HUDEP-2 (cell line): ENCODE data around the gene BST1.
A peak's percentile ranks its signal among the peaks of the same experiment; 100 is the strongest.
"Not testable (repeated sequence)": the region's sequence is repeated elsewhere in the genome, so short reads cannot be mapped to it uniquely, and the experiment has no call there.

ENCODE experiments used
- DNase-seq, 76 experiments: peaks; one replicate each; lab custom pipeline; 2025; ENCODE audit not compliant: unreplicated experiment in 76 of 76; lab: John Stamatoyannopoulos, UW

Gene BST1

DNA sequence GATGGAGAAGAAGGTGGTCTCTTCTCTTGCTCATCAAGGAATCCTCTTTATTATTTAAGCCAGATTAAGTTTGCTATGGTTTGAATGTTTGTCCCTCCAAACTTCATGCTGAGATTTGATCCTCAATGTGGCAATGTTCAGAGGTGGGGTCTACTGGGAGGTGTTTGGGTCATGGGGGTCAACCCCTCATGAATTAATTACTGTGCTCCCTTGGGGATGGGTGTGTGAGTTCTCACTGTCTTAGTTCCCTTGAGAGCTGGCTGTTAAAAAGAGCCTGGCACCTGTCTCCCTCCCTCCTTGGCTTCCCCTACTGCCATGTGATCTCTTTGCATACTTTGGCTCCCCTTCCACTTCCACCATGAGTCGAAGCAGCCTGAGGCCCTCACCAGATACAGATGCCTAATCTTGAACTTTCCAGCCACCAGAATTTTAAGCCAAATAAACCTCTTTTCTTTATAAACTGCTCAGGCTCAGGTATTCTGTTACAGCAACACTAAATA lies 39.3 kb downstream of the BST1 start:
- no peak for DNase-seq

DNA sequence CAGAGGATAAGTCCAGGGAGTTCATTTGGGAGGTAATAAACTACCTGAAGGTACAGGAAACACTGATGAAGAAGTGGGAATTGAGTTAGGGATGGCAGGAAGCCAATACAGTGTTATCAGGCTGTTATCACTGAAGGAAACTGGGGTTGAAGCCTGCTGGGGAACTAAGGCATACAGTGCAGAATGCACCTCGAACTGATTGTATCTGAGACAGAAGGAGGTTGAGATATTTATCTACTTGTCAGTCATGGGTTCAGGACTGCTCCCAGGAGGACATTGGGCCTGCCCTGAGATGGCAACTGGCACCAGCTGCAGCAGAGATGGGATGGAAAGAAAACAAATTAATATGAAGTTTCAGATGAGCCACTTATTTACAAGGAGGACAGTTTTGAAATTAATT lies 39.8 kb downstream of the BST1 start:
- DNase-seq, result no peak

- no peak for DNase-seq
These were observed 41.2 kb downstream of the BST1 start for GRCh38 chr4:15744016-15744545.

DNA sequence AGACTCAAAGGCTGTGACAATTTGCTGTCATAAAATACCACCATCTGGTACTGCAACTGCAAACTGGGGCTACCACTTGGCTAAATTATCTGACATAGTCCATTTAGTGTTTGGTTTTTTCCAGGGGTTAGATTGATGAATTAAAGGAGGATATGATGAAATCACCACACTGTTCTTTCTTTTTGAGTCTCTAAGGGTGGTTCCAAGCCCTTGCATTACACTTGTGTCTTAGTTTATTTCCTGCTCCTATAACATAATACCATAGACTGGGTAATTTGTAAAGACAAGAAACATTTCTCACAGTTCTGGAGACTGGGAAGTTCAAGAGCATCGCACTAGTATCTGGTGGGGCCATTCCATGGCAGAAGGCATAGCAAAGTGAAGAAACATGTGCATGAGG lies 43.2 kb downstream of the BST1 start:
- DNase-seq, result no peak

DNA sequence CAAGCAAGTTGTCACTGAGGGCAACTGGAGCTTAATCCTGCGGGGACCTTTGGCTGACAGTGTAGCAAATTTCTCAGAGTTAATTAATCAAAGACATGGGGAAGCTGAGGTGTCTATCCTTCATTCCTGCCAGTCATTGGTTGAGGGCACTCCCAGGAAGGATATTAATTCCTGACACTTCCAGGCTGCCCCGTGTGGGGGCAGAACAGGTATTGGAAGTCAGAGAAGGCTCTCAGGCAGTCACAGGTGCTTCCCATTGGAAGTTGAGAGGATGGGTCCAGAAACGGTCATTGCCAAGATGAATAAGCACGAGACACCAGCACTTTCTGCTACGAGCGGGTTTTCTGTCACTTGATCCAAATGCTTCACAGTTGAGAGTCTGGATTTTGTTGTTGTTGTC lies 46.1 kb downstream of the BST1 start:
- no peak for DNase-seq

DNA sequence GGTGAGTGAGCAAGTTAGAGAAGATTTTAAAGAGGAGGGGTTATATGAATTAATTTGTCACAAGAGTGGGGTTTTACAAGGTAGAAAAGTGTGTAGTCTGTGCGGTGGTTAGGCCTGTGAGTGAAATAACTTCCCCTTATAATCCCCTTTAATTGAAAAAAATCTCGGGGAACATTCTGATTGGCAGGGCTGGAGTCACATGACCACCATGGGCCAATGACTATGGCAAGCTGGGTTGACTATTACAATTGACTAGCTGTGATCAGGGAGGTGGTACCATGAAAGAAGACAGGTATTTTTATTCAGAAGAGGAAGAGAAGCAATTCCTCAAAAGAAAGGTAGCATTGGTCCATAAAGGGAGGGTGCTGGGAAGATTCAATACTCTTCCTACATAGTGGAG lies 48.3 kb downstream of the BST1 start:
- DNase-seq, result no peak

DNA sequence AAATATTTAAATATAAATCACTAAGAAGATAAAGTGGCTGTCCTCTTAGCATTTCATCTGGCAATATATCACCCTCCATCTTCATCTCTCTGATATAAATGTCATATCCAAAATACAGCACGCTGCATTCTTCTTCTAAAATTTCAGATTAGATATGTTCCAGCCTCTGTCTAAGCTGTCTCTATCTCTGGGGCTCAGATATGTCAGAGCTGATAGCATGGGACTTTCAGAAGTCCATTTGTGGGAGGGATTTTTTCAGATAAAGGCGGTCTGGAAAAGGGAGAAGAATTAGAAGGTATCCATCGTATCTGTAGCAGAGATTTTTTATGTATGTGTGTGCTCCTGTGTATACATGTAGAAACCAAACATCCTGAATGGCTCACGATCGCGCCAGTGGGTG lies 50.2 kb downstream of the BST1 start:
- no peak for DNase-seq

GRCh38 chr4:15753786-15754185 lies 50.9 kb downstream of the BST1 start:
- DNase-seq, result no peak

GRCh38 chr4:15754323-15754722 lies 51.5 kb downstream of the BST1 start:
- DNase-seq, result no peak

DNA sequence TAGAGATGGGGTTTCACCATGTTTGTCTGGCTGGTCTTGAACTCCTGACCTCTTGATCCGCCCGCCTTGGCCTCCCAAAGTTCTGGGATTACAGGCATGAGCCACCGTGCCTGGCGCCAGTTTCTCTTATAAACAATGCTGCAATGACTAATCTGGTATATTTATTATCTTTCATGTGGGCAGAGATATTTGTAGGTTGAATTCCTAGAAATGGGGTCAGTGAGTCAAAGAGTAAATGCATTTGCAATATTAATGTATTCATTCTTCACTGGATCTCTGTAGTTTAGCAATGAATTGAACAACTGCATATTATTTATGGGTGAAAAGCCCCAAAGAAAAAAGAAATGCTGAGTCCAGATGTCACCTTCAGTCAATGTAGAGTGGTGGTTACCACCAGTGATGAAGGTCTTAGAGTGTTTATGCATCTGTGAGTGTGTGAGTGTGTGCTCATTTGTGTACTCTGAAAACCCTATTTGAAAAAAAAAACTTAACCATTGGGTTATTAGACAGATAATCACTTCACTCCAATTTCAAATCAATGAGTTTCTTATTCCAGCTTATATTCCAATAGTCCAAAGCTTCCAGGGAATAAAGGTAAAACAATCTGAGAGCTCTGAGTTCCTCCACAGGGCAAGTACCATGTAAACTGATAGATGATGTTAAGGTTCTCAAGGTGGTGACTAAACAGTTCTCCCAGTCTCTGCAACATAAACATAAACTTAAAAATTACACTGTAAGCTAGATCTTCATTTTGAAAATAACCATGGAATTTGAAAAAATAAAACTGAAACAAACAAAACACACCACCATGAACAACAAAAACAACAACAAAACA lies 52.7 kb downstream of the BST1 start:
- no peak for DNase-seq

DNA sequence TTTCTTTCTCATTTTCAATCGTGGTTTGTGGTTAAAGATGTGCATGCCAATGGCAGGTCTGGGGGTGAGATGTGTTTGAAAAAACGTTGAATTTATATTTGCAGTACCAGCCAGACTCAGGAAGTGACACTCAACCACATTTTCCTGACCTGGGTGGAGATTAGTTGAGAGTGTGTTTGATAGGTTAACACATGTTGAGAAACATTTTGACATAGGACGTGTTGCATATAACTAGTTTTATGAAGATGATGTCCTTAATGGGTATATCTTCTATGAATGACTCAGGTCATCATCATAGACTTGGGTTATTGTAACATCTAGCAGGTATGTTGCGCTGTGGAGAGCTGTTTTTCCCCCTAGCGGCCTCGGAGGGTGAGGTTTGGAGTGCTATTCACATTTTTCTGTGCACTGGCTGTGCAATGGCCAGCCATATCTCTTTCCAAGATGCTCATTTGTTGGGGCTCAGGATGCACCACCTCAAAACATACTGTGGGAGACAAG lies 53.5 kb downstream of the BST1 start:
- peak in 5 of 76 experiments; percentile 2 to 24 (median 4) for DNase-seq

GRCh38 chr4:15757054-15757453 lies 54.2 kb downstream of the BST1 start:
- no peak for DNase-seq

DNA sequence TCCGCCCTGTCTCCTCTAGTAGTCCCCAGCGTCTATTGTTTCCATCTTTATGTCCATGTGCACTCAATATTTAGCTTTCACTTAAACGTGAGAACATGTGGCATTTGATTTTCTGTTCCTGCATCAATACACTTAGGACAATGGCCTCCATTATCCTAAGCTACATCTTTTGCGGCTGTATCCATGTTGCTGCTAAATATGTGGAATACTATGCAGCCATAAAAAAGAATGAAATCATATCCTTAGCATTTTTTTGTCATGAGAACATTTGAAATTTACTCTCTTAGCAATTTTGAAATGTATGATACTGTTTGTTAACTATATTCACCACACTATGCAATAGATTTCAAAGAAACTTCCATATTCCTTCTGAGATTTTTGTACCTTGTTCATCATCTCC lies 55.4 kb downstream of the BST1 start:
- no peak for DNase-seq

DNA sequence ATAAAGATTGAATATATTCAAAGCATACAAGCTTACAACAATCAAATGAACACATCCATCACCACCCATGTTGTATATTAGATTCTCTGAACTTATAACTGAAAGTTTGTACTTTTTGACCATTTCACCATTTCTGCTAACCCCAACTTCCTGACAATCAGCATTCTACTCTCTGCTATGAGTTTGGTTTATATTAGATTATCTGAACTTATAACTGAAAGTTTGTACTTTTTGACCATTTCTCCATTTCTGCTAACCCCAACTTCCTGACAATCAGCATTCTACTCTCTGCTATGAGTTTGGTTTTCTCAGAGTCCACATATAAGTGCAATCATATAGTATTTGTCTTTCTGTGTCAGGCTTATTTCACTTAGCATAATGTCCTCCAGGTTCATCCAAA lies 59.6 kb downstream of the BST1 start:
- not testable (repeated sequence) for DNase-seq

DNA sequence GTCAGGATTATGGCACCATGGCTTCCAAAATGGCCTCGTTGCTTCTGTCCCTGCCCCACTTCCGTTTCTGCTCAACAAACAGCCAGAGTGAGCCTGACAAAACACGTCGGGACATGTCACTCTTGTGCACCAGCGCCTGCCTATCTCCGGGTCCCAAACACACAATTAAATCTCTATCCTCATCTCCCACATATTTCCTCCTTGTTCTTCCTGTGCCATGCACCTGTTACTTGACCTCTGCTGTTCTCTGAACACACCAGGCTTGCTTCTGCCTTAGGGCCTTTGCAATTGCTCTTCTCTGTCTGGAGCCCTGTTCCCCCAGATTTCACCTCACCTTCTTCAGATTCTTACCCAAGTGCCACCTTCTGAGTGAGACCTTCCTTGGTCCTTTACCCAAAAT lies 62.5 kb downstream of the BST1 start:
- no peak for DNase-seq

DNA sequence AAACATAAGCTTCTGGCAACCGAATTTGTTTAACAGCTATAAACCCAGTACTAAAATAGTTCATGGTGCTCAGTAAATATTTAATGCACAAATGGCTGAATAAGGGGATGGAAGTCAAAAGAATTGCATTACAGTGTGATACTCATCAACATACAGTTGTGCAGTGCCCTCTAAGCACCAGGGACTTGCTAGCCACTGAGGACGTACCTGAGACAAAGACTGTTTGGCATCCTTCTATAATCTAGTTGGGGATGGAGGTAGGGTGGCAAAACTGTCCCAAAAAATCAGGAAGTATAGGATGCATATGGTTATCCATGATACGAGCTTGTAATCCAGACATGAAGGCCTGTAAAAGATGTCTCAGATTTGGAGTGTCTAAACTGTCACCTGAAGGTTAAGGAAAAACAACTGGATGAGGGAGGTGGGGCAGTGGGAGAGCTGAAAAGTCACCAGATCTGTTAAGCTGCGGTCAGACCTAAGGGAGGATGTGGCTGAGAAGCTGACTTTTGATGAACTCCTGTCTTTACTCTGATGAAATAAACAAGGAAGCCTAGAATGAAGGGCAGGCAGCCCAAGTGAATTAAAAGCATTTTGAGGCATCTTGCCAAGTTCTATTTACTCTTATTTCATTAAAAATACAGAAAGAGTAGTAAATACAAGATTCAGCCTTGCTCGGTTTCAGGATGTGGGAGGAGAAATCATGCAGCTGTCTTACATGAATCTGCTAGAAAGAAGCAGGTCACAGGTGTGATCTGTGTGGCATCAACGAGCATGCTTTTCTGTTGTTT lies 63.2 kb downstream of the BST1 start:
- DNase-seq, result no peak

DNA sequence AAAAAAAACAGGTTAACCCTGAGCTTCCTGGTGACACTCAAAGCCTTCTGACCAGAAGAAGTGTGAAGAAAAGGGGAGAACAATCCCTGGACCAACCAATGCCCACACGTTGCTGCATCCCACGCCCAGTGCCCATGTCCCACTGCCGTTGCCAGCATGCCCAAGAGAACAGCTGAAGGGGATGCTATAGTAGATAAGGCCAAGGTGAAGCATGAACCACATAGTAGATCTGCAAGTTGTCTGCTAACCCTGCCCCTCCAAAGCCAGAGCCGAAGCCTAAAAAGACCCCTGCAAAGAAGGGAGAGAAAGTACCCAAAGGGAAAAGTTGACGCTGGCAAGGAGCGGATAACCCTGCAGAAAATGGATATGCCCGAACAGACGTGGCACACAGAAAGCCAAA lies 64.0 kb downstream of the BST1 start:
- DNase-seq, result no peak

DNA sequence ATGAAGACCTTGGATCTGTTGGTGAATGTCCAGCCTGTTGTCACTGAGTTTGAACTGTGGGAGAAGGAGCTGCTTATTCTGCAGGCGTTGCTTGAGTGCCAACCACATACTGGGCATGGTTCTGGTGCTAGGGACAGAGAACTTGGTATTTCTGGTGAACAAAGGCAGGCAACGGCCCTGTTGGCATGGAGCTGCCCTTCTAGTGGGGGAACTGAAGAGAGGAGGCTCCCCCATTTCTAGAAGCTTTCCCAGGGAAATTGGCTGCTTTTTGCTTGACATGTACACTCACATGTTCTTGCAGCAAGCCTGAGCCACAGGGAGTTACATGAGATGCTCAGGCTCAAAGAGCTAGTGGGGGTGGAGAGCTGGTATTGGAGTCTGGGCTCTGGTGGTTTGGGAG lies 66.3 kb downstream of the BST1 start:
- DNase-seq, result no peak

- no peak for DNase-seq
These were observed 68.6 kb downstream of the BST1 start for GRCh38 chr4:15771216-15772058.

DNA sequence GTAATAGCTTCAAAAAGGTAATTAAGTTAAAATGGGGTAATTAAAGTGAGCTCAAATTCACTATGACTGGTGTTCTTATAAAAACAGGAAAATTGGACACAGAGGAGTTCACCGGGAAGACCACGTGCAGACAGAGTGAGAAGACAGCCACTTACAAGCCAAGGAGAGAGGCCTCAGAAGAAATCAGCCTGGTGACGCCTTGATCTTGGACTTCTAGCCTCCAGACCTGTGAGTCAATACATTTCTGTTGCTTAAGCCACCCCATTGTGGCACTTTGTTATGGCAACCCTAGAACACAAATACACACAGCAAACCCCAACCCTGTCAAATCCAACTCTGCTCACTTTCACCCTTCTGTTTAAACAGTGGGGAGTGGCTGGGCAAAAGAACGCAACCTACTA lies 71.2 kb downstream of the BST1 start:
- DNase-seq, result no peak
